CD4-positive, alpha-beta T cell treated with Interleukin-4 for 1 hour (primary cell): ENCODE results near the gene INTS6L.
"Not testable (repeated sequence)": the region's sequence is repeated elsewhere in the genome, so short reads cannot be mapped to it uniquely, and the experiment has no call there.

Experiments used
- DNase-seq, 2 donors: peaks; one replicate each; pipeline ENCODE4 v3.0.0-alpha.2; 2020 to 2022

Gene INTS6L

DNA sequence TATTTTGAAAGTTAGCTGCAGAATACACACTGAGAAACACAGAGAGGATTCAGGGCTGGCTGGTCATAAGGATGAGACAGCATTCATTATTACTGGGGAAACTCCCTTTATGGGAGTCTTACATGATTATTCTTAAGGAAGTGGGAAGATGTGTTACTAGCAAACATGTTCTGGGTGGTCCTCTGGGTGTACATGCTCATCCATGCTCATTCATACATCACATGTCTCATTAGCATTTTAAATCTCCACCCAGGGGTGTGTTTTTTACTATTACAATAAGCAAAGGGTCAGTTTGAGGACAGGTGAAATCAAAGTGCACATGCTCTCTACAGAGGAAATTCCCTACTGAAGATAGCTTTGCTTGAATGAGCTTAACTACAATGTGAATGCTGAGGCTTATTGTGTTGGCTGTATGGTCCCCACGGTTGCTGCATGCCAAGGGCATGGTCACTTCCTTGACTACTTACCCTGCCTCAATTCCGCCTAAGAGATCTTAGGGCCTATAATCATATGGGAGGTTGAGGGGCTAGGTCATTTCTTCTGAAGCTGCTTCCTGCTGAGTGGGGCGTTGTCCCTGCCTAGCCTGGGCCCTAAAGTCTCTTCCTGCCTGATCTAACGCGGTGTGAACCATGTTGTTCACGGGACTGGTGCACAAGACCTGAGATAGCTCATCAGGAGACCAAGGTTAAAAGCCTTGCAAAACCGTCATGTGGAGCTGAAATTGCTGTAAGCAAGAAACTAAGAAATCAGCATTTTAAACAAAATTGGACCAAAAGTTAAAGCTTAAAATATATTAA, 104.1 kb downstream of the INTS6L start:
- DNase-seq = not testable (repeated sequence)

- DNase-seq = no peak
Measured at GRCh38 chrX:135625995-135626394, 105.5 kb downstream of the INTS6L start.

DNA sequence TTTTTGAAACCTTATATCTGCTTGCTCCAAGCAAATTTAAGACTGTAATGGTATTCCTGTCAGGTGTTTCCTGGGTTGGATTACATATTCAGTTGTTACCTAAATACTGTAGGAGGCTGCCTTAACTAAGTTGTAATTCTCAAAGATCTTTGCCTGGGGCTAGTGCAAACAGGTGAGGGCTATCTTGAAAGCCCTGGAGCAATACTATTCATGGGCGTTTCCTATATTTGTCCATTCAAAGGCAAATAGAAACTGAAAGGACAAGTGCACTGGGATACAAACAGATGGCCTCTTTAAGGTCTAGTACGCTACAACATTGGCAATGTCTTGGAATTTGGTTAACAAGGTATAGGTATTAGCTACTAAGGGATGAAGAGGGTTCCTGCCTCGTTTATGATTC, 108.9 kb downstream of the INTS6L start:
- no peak for DNase-seq
